GM12891 (cell line): ENCODE data around the gene ZNF800.

Source experiments
- POLR2A ChIP-seq: IDR thresholded peaks from 2 replicates; pipeline ENCODE4 v1.6.1; 2011; ENCODE audit warnings: low read depth, low read length, control low read depth
- SPI1 ChIP-seq: IDR thresholded peaks from 2 replicates; pipeline ENCODE4 v1.6.1; 2011; ENCODE audit warnings: low read depth, low read length, control low read depth

- TF ChIP-seq SPI1 (no peak), POLR2A (no peak)
Measured at GRCh38 chr7:127392182-127392565, 334 bp downstream of the ZNF800 start.
